Lower leg skin (tissue), 3 donors: ENCODE results near the gene IGSF21.

Experiments
- CTCF ChIP-seq, 3 donors: fragments of 450-650 bp; IDR thresholded peaks; one replicate each; pipeline ENCODE4 v1.5.1; 2016; ENCODE audit warnings: antibody characterized with exemption in 3 of 3, mild to moderate bottlenecking in 3 of 3, moderate library complexity in 2 of 3
- POLR2A ChIP-seq, 2 donors: fragments of 450-650 bp; IDR thresholded peaks; one replicate each; pipeline ENCODE4 v1.6.1; 2016 to 2017; ENCODE audit warnings: antibody characterized with exemption in 2 of 2, mild to moderate bottlenecking in 1 of 2, moderate library complexity in 1 of 2

DNA sequence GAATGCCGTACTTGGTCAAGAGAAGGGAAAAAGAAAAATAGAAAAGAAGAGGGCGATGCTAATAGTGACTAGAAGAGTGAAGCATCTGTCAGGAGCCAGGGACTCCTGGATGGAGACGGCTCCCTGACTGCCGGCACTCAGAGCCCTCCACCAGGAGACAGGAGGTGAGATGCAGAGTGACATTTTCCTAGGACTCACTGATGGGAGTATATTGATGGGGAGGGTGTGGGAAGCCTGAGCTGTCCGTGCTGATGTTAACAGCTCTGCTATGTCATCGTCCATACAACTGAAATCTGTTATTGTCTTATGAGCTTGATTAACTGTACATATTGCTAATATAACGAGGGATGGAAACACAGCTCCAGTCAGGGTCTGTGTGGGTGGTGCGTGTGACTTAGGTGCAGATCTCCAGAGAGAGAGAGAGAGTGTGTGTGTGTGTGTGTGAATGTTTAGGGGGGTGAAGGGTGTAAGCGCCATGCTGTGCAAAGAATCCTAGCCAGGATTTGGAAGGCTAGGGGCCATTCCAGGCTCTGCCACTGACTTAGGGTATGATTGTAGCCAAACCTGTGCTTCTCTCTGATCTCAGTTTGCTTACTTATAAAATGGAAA is 250.1 kb downstream of the IGSF21 start:
- TF ChIP-seq CTCF (IDR thresholded peaks at IDR 0.05) (no peak), POLR2A (IDR thresholded peaks at IDR 0.05) (no peak)
